GM19372 (cell line): Measurements from ENCODE around the gene AGPAT4.
"Not testable (repeated sequence)": the region's sequence is repeated elsewhere in the genome, so short reads cannot be mapped to it uniquely, and the experiment has no call there.

ENCODE experiments used
- ATAC-seq: cut with Tn5 transposase; IDR thresholded peaks from one replicate; pipeline ENCODE4 v1.9.1; 2021; ENCODE audit warnings: mild to moderate bottlenecking, low read depth, moderate library complexity; ENCODE audit not compliant: unreplicated experiment

The AGPAT4 gene

GRCh38 chr6:161230339-161230738 is 43.5 kb downstream of the AGPAT4 start:
- no peak for ATAC-seq

GRCh38 chr6:161228921-161229591 is 44.8 kb downstream of the AGPAT4 start:
- ATAC-seq, result no peak

GRCh38 chr6:161228096-161228495 is 45.8 kb downstream of the AGPAT4 start:
- ATAC-seq, result no peak

GRCh38 chr6:161227004-161227960 is 46.6 kb downstream of the AGPAT4 start:
- no peak for ATAC-seq

- no peak for ATAC-seq
These were observed 47.6 kb downstream of the AGPAT4 start for GRCh38 chr6:161226009-161226964.

- ATAC-seq, result no peak
These were observed 48.2 kb downstream of the AGPAT4 start for GRCh38 chr6:161225681-161226008.

GRCh38 chr6:161224951-161225680 is 48.7 kb downstream of the AGPAT4 start:
- ATAC-seq, result not testable (repeated sequence)

- no peak for ATAC-seq
These were observed 50.2 kb downstream of the AGPAT4 start for GRCh38 chr6:161223646-161224045.

GRCh38 chr6:161222706-161223234 is 51.1 kb downstream of the AGPAT4 start:
- no peak for ATAC-seq

GRCh38 chr6:161220346-161220745 is 53.5 kb downstream of the AGPAT4 start:
- ATAC-seq, result no peak

- ATAC-seq, result no peak
These were observed 54.2 kb downstream of the AGPAT4 start for GRCh38 chr6:161219680-161220079.

GRCh38 chr6:161218222-161218621 is 55.6 kb downstream of the AGPAT4 start:
- no peak for ATAC-seq

GRCh38 chr6:161217628-161218027 is 56.2 kb downstream of the AGPAT4 start:
- no peak for ATAC-seq

GRCh38 chr6:161216616-161217205 is 57.1 kb downstream of the AGPAT4 start:
- ATAC-seq, result no peak

- ATAC-seq, result no peak
These were observed 57.8 kb downstream of the AGPAT4 start for GRCh38 chr6:161215876-161216615.

GRCh38 chr6:161215193-161215592 is 58.7 kb downstream of the AGPAT4 start:
- ATAC-seq, result no peak

GRCh38 chr6:161214722-161215121 is 59.1 kb downstream of the AGPAT4 start:
- no peak for ATAC-seq

GRCh38 chr6:161212902-161213301 is 61.0 kb downstream of the AGPAT4 start:
- no peak for ATAC-seq
